ENCODE measurements around the gene SCD5. TPM values are rescaled to one million over a fixed set of nuclear protein-coding genes. Genes with fewer than 3 reads are reported as not detected.

SCD5 gene
- total RNA-seq, 1 donor from 2014 or later: 0.25 TPM

DNA sequence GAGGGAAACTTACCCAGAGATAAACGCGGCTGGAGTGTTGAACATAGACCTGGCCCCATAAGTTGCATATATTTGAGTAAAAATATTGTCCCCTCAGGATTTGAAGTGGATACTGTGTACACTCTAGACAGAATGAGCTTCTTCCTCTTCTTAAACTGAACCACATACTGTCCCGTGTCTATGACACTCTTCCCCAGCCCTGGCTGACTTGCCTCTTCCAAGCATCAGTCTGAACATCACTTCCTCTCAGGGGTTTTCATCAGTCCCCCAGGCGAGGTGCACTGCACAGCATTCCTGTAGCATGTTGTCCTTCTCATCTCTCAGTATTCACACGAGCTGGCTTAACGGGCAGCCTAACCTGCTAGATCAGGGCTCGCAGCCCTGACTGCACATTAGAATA is 156.3 kb downstream of the SCD5 start:
- intact Hi-C loops (cut with micrococcal nuclease): no loop called here

DNA sequence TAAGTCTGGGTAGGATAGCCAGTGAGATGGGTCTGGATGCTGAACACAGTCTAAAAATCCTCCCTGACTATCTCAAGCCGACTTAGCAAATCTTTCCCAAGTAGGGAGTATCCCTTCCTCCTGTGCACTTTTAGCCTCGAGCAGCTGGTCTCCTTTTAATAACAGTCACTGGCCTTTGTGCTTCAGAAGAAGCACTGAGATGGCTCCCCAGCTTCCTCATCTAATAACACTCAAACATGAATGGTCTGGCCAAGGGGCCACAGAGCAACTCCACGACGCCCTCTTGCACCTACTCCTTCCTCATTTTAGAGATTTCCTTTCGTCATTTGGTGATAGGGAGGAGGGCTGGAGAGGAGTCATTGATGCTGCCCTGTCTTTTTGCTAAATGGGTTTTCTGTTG is 158.1 kb downstream of the SCD5 start:
- intact Hi-C loops (cut with micrococcal nuclease): no loop called here

- intact Hi-C loops (cut with micrococcal nuclease): no loop called here
These were observed 158.6 kb downstream of the SCD5 start for GRCh38 chr4:82639971-82640370.

DNA sequence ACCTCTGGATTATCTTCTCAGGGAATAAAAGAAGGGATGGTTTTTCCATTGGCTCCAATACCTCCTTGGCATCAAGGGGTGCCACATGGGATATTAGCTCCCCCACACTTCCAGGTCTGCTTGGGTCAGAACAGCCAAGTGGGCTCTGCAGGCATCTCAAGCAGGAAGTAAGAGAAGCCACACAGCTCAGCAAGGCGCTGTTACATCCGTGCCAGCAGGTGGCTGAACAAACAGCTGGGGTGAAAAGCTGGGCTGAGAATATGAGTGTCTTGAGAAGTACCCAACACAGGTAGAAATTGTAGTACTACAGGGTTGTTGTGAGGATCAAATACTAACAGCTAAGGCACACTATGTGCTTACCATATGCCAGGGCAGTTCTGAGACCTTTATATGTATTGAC is 160.1 kb downstream of the SCD5 start:
- intact Hi-C loops (cut with micrococcal nuclease): no loop called here

- intact Hi-C loops (cut with micrococcal nuclease): no loop called here
These were observed 168.5 kb downstream of the SCD5 start for GRCh38 chr4:82630079-82630478.

DNA sequence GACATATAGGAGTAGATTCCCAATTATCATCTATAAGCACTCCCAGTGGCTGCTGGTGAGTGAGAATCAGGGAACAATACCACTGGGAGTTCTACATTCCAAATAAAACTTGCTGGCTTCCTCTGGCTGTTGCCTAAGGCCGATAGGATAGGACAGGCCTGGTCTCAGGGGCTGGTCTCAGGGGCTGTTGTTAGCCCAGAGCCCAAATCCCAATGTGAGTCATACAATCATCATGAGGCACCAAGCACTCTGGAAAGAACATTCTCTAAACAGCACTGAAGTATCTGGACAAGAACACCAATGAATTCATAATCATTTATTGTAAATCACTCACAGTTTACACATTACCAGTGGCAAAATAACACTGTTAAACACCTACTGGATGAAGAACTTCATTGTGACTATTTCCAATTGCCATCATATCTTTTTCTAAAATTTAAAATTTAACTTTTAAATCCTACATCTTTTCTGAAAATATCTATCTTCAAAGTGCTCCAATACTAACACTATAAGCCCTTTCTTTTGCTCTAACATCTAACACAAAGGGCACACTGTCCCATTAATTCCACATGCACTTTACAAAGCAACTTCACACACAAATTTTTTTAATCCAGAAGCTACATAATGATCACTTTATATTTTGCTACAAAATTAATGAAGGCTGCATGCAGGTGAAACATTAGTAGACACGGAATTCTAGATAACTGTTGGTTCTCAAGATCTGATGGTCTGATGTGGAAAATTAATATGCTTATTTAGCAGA is 169.2 kb downstream of the SCD5 start:
- intact Hi-C loops (cut with micrococcal nuclease): no loop called here

DNA sequence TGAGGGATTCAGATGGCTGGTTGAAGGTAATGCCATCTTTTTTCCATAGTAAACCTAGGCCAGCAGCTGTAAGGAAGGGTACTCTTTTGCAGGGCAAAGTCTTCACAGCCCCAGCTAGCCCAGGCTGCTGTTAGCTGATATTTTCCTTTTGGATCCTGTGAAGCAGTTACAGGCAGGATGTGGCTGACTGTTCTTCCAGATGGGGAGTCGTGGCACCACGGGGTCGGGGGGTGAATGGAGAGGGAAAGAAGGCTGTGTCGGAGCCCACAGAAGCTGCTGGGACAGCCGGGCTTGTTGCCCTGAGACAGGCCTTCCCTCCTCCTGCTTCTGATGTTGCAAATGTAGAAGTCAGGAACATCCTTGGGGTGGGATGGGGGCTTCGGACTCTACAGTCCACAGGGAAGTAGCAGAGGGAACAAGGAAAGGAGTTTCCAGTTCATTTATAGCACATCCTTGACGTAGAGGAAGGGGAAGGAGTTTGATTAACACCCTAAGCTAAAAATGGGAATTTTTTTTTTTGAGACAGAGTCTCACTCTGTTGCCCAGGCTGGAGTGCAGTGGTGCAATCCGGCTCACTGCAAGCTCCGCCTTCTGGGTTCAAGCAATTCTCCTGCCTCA is 172.2 kb downstream of the SCD5 start:
- intact Hi-C loops (cut with micrococcal nuclease): no loop called here

DNA sequence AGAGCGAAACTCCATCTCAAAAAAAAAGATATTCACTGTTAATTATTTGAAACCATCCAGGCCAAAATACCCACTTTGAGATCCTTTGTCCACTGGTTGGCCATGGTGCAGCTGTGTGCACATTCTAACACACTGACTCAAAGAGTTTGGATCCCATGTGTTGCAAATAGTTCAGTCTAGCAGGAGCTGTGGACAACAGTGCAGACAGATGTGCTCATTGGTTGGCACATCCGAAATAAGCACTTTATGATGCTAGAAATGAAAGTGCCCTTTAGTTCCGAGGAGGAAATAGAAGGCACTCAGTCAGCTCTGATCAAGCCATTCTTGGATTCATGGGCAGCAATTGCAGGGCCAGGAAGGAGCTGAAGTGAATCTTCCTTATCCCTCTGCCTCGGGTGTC is 173.8 kb downstream of the SCD5 start:
- intact Hi-C loops (cut with micrococcal nuclease): no loop called here

GRCh38 chr4:82623121-82623683 is 175.4 kb downstream of the SCD5 start:
- intact Hi-C loops (cut with micrococcal nuclease): no loop called here

GRCh38 chr4:82621251-82621650 is 177.3 kb downstream of the SCD5 start:
- intact Hi-C loops (cut with micrococcal nuclease): no loop called here

DNA sequence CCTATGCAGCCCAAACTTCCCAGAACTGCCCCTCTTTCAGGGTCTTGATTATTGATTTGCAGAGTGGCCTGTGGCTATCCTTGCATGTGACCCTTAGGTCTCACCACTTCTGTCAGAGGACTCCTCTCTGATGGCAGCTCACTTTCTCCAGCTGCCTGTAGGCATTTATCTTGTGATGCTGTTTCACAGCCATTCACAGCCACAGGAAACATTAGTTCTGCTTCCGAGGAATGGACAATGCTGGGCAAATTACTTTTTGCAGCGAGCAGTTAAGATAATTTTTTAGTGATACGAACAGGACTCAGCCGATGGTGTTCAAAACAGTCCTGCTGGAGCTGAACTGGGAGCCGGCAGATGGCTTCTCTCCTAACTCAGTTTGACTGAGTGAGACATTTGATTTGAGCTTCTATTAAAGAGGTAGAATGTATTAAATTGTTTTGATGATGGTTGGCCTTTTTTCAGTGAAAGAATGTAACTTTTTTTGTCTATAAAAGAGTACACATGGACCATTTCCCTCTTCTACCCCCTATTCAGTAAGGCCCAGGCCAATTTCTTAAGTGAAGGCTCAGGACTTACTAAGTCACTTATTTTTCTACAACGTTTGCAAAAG is 178.4 kb downstream of the SCD5 start:
- intact Hi-C loops (cut with micrococcal nuclease): no loop called here

- intact Hi-C loops (cut with micrococcal nuclease): no loop called here
These were observed 180.4 kb downstream of the SCD5 start for GRCh38 chr4:82618103-82618720.

DNA sequence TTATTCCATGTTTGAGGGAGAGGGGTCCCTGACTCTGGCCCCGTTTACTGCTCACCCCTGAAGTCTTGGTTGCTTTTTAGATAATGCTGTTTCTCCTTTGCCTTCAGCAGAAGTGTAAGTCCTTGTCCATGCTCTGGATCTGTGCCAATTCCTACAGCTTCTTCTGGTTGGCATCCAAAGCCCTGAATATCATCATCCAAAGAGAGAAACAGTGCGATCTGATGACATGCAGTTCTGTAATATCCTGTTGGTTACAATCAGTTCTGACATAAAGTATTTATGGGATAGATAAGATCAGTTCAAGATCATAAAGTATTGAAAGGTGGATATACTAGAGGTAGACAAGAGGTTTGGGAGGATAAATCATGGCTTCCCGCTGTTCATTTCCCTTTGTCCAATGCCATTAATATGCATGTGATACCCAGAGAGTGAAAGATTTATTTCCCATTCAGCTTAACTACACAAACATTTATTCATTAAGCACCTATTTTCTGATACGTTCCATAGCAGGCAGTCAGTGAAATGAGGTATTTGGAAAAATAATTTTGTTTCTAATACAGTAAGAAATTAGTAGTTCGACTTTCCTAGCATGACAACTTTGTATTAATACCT is 183.7 kb downstream of the SCD5 start:
- intact Hi-C loops (cut with micrococcal nuclease): no loop called here

DNA sequence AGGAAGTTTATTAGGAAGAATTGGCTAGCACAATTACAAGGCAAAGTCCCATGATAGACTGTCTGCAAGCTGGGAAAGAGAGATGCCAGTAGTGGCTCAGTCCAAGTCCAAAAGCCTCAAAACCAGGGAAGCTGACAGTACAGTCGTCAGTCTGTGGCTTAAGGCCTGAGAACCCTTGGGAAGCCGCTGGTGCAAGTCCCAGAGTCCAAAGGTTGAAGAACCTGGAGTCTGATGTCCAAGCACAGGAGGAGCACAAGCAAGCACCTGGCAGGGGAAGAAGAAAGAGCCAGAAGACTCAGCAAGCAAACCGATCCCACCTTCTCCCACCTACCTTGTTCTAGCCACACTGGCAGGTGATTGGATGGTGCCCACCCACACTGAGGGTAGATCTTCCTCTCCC is 185.5 kb downstream of the SCD5 start:
- intact Hi-C loops (cut with micrococcal nuclease): no loop called here

- intact Hi-C loops (cut with micrococcal nuclease): no loop called here
These were observed 186.6 kb downstream of the SCD5 start for GRCh38 chr4:82611982-82612381.

DNA sequence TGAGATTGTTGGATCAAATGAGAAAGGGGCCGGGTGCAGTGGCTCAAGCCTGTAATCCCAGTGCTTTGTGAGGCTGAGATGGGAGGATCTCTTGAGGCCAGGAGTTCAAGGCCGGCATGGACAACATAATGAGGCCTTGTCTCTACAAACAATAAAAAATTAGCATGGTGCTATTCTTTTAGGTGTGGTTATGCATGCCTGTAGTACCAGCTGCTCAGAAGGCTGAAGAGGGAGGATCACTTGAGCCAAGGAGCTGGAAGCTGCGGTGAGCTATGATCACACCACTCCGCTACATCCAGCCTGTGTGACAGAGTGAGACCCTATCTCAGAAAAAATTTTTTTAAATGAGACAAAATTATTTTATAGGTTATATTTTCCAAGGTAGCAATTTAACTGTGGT is 187.1 kb downstream of the SCD5 start:
- intact Hi-C loops (cut with micrococcal nuclease): no loop called here

DNA sequence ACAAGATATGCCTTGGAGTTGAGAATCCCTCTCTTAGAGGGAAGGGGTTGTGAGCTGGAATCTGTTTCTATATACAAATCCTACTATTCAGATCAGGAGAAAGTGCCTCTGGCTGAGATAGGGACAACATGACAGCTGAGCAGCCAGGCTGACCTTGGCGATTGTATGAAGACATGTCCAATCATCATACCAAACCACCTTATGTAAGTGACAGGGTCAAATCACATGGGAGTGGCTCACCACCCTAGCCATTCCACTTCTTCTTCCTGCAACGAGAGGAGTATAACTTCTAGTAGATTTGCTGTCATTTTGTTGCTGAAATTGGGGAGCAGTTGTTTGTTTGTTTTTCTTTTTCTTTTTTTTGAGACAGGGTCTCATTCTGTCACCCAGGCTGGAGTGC is 188.6 kb downstream of the SCD5 start:
- intact Hi-C loops (cut with micrococcal nuclease): no loop called here

DNA sequence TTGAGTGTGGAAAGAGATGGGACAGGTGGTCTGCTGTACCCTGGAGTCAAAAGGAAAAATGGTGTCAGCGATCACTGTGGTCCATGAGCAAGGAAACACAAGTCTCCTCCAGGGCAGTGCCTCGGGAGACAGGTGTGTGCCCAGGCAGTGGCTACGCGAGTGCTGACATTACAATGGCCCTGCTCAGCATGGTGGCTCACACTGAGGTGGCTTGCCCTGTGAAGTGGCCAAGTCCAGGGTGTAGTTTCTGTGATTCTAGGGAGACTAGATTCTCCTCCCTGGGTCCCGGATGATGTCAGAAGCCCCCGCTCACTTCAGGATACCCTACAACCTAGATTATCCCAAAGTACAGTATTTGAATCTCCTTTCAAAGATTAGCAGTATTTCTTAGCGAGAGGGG is 192.0 kb downstream of the SCD5 start:
- intact Hi-C loops (cut with micrococcal nuclease): no loop called here

DNA sequence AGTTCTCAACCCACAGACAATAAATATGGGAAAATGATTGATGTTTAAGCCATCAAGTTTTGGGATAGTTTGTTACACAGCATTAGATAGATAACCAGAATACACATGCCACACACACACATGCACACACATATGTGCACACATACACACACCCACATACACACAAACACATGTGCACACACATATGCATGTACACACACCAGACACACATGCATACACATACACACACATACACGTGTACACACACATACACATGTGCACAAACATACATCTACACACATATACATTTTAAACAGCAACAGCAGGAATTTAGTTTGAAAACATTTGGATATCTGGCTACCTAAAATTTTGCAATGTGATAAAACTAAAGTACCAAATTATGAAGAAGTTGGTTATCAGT is 194.1 kb downstream of the SCD5 start:
- intact Hi-C loops (cut with micrococcal nuclease): no loop called here

DNA sequence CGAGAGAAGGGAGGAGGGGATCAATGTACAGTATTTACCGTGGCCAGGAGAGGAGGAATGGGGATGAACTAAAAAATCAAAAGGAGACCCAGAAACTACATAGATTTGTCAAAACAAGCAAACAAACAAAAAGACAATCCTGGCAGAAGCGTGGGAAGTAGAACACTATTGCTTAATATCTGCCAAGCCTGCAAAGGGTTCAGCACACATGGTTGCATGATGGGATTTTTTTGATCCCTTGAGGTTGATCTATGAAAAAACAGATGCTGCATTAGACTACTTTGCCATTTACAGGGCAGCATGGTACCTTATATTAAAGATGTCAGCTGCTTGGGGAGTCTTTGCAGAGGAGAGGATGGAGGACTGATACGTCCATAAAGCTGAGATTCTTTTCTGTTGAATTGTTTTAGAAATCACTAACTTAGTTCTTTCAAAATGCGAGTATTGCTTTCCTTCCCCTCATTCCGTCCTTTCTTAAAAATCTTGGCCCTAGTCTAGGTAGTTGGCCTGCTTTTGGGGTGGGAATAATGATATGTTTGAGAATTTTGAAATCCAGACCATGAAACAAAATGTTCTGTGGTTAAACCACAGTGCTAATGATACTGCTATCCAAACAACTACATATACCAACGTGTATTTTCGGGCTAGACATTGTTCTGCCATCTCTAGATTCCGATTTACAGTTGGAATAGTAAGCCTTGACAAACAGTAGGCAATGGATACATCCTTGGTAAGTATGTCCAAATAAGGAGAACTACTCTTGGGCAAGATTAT is 197.2 kb downstream of the SCD5 start:
- intact Hi-C loops (cut with micrococcal nuclease): no loop called here

- intact Hi-C loops (cut with micrococcal nuclease): no loop called here
These were observed 199.3 kb downstream of the SCD5 start for GRCh38 chr4:82599336-82599735.

Data from T-helper 1 cell treated with Interleukin-12 subunit alpha and Interleukin-12 subunit beta and Interleukin-4 antibody, amounts not matched to agents 30 ng/mL and 1 ng/mL, for 36 hours (primary cell).